Measurements from ENCODE around the gene GPC6. TPM values are rescaled to one million over a fixed set of nuclear protein-coding genes. Genes with fewer than 3 reads are reported as not detected.

Gene GPC6
- total RNA-seq, 1 donor from 2014 or later, result 16.1 TPM

- H3K4me3 Mint-ChIP-seq (ENCODE audit: unreplicated experiment), result no peak overlapping the region
These were observed 834.7 kb downstream of the GPC6 start for GRCh38 chr13:94061301-94061700.

GRCh38 chr13:94063096-94063495, 836.5 kb downstream of the GPC6 start:
- no peak for TF ChIP-seq CTCF (IDR thresholded peaks at IDR 0.05; ENCODE audit: unreplicated experiment)
- H3K36me3 Mint-ChIP-seq (ENCODE audit: low read depth, unreplicated experiment), result no peaks in the 10 kb centered on the region
- no peak for DNase-seq (ENCODE audit: low spot score)
- no peaks in the 10 kb centered on the region for H3K4me1 Mint-ChIP-seq (ENCODE audit: unreplicated experiment)
- H3K27ac Mint-ChIP-seq (ENCODE audit: unreplicated experiment), result no peak overlapping the region
- no peak overlapping the region for H3K4me3 Mint-ChIP-seq (ENCODE audit: unreplicated experiment)
- H3K9me3 Mint-ChIP-seq (ENCODE audit: unreplicated experiment), result no peaks in the 10 kb centered on the region
- no peaks in the 10 kb centered on the region for H3K27me3 Mint-ChIP-seq (ENCODE audit: unreplicated experiment)

More at GRCh38 chr13:94061301-94061700, 834.7 kb downstream of the GPC6 start:
- TF ChIP-seq CTCF (IDR thresholded peaks at IDR 0.05; ENCODE audit: unreplicated experiment), result no peak
- H3K36me3 Mint-ChIP-seq (ENCODE audit: low read depth, unreplicated experiment), result no peaks in the 10 kb centered on the region
- DNase-seq (ENCODE audit: low spot score), result no peak
- no peak overlapping the region for H3K27ac Mint-ChIP-seq (ENCODE audit: unreplicated experiment)
- H3K9me3 Mint-ChIP-seq (ENCODE audit: unreplicated experiment), result no peaks in the 10 kb centered on the region
- no peaks in the 10 kb centered on the region for H3K27me3 Mint-ChIP-seq (ENCODE audit: unreplicated experiment)
- H3K4me1 Mint-ChIP-seq (ENCODE audit: unreplicated experiment), result no peaks in the 10 kb centered on the region

GRCh38 chr13:94063848-94064247, 837.2 kb downstream of the GPC6 start:
- no peak for DNase-seq (ENCODE audit: low spot score)
- Mint-ChIP-seq H3K4me3 (ENCODE audit: unreplicated experiment) (no peak overlapping the region), H3K27ac (ENCODE audit: unreplicated experiment) (no peak overlapping the region), H3K9me3 (ENCODE audit: unreplicated experiment) (no peaks in the 10 kb centered on the region), H3K36me3 (ENCODE audit: low read depth, unreplicated experiment) (no peaks in the 10 kb centered on the region), H3K4me1 (ENCODE audit: unreplicated experiment) (no peaks in the 10 kb centered on the region), H3K27me3 (ENCODE audit: unreplicated experiment) (no peaks in the 10 kb centered on the region)
- TF ChIP-seq CTCF (IDR thresholded peaks at IDR 0.05; ENCODE audit: unreplicated experiment), result no peak

GRCh38 chr13:94065741-94066140, 839.1 kb downstream of the GPC6 start:
- H3K4me1 Mint-ChIP-seq (ENCODE audit: unreplicated experiment), result no peaks in the 10 kb centered on the region
- H3K27ac Mint-ChIP-seq (ENCODE audit: unreplicated experiment), result no peak overlapping the region
- no peaks in the 10 kb centered on the region for H3K36me3 Mint-ChIP-seq (ENCODE audit: low read depth, unreplicated experiment)
- DNase-seq (ENCODE audit: low spot score), result no peak
- no peak overlapping the region for H3K4me3 Mint-ChIP-seq (ENCODE audit: unreplicated experiment)
- no peaks in the 10 kb centered on the region for H3K27me3 Mint-ChIP-seq (ENCODE audit: unreplicated experiment)
- H3K9me3 Mint-ChIP-seq (ENCODE audit: unreplicated experiment), result no peaks in the 10 kb centered on the region
- TF ChIP-seq CTCF (IDR thresholded peaks at IDR 0.05; ENCODE audit: unreplicated experiment), result no peak

- TF ChIP-seq CTCF (IDR thresholded peaks at IDR 0.05; ENCODE audit: unreplicated experiment), result no peak
- Mint-ChIP-seq H3K4me1 (ENCODE audit: unreplicated experiment) (no peaks in the 10 kb centered on the region), H3K36me3 (ENCODE audit: low read depth, unreplicated experiment) (no peaks in the 10 kb centered on the region), H3K27ac (ENCODE audit: unreplicated experiment) (no peak overlapping the region), H3K9me3 (ENCODE audit: unreplicated experiment) (no peaks in the 10 kb centered on the region), H3K27me3 (ENCODE audit: unreplicated experiment) (no peaks in the 10 kb centered on the region), H3K4me3 (ENCODE audit: unreplicated experiment) (no peak overlapping the region)
- DNase-seq (ENCODE audit: low spot score), result no peak
These were observed 846.6 kb downstream of the GPC6 start for GRCh38 chr13:94073007-94073744.

Measured in endothelial cell (in vitro differentiated cells).